GM12878 (cell line): ENCODE results near the gene TRIM71. TPM values are rescaled to one million over a fixed set of nuclear protein-coding genes. Genes with fewer than 3 reads are reported as not detected.

Experiments
- ATAC-seq: fragments of 200-7000 bp; cut with Tn5 transposase; 3 replicates; pipeline ENCODE4 v1.9.1; 2020; ENCODE audit warnings: mild to moderate bottlenecking, moderate library complexity
- BruUV-seq: library from RNA; stranded (reverse); fragments of 400-500 nt; replicated peaks from 2 replicates; lab custom pipeline; 2021; lab: Mats Ljungman, UMichigan
- CTCF ChIA-PET: fragments of 300-600 bp; sonication (Branson Sonifier 250); formaldehyde crosslinking; extraction: SDS; loops from one replicate; lab custom pipeline; 2021; ENCODE audit warnings: inconsistent platforms; lab: Yijun Ruan, JAX
- POLR2A ChIA-PET: fragments of 350-600 bp; formaldehyde crosslinking; extraction: SDS; loops from one replicate; lab custom pipeline; 2021; ENCODE audit warnings: inconsistent platforms; lab: Charles Lee
- RAD21 ChIA-PET: fragments of 300-600 bp; sonication (Branson Sonifier 250); formaldehyde crosslinking; loops from one replicate; lab custom pipeline; 2023; ENCODE audit warnings: antibody characterized with exemption; ENCODE audit not compliant: unreplicated experiment; lab: Charles Lee
- SMC1A ChIA-PET: fragments of 300-600 bp; sonication (Branson Sonifier 250); formaldehyde crosslinking; loops from one replicate; lab custom pipeline; 2023; ENCODE audit not compliant: unreplicated experiment, uncharacterized antibody; lab: Charles Lee
- DNase-seq: peaks from one replicate; pipeline ENCODE4 v3.0.0-alpha.2; 2011; ENCODE audit warnings: low read depth, low spot score
- FAIRE-seq: peaks from 3 replicates; lab custom pipeline; 2011; peaks lifted over from hg19 to GRCh38; lab: Jason Lieb, UNC
- H2AFZ ChIP-seq: 2 replicates; pipeline ENCODE4 v1.6.0; 2011; ENCODE audit warnings: low read depth, low read length, control low read depth; ENCODE audit not compliant: control insufficient read depth
- H3K27ac ChIP-seq: 2 replicates; pipeline ENCODE4 v1.5.1; 2011; ENCODE audit warnings: control low read depth; ENCODE audit not compliant: control insufficient read depth, insufficient read depth
- H3K27me3 ChIP-seq, 2 experiments: replicated peaks in 1 of 2; 2 replicates each; pipeline versions ENCODE4 v1.6.0 to v1.6.1; 2011; ENCODE audit warnings: low read length in 1 of 2; ENCODE audit not compliant: control insufficient read depth in 2 of 2, insufficient read depth in 2 of 2
- H3K36me3 ChIP-seq, 2 experiments: 2 replicates each; pipeline ENCODE4 v1.5.1; 2011; ENCODE audit warnings: low read length in 1 of 2; ENCODE audit not compliant: control insufficient read depth in 2 of 2, insufficient read depth in 2 of 2
- H3K4me1 ChIP-seq: 2 replicates; pipeline ENCODE4 v1.6.1; 2011; ENCODE audit warnings: mild to moderate bottlenecking, low read length, moderate library complexity, mixed read lengths; ENCODE audit not compliant: control insufficient read depth, insufficient read depth
- H3K4me2 ChIP-seq: 2 replicates; pipeline ENCODE4 v1.6.0; 2011; ENCODE audit warnings: control low read depth; ENCODE audit not compliant: control insufficient read depth, insufficient read depth
- H3K4me3 ChIP-seq: fragments of 200-600 bp; sonication (generic); 2 replicates; pipeline ENCODE4 v1.5.1; 2016
- H3K79me2 ChIP-seq: 2 replicates; pipeline ENCODE4 v1.6.0; 2011; ENCODE audit warnings: low read length; ENCODE audit not compliant: control insufficient read depth, insufficient read depth
- H3K9ac ChIP-seq: 2 replicates; pipeline ENCODE4 v1.8.0; 2011; ENCODE audit warnings: low read length, control low read depth, mixed read lengths; ENCODE audit not compliant: control insufficient read depth, insufficient read depth
- H3K9me3 ChIP-seq: replicated peaks from 3 replicates; pipeline ENCODE4 v1.5.1; 2011; ENCODE audit warnings: mild to moderate bottlenecking, low read length; ENCODE audit not compliant: control insufficient read depth, insufficient read depth
- H4K20me1 ChIP-seq: 2 replicates; pipeline ENCODE4 v1.6.0; 2011; ENCODE audit not compliant: control insufficient read depth, insufficient read depth
- CBX3 ChIP-seq: fragments of 200-600 bp; sonication (generic); IDR thresholded peaks from 2 replicates; pipeline ENCODE4 v1.6.1; 2016; ENCODE audit warnings: low read depth, borderline replicate concordance
- EED ChIP-seq: sonication (generic); IDR thresholded peaks from 2 replicates; pipeline ENCODE4 v1.6.1; 2016; ENCODE audit warnings: antibody characterized with exemption, low read depth
- GABPA ChIP-seq: IDR thresholded peaks from 2 replicates; pipeline ENCODE4 v1.6.1; 2014; ENCODE audit warnings: antibody characterized with exemption, low read depth, mild to moderate bottlenecking, inconsistent platforms
- HDGF ChIP-seq: fragments of 450-650 bp; IDR thresholded peaks from 2 replicates; pipeline ENCODE4 v1.6.1; 2016; ENCODE audit warnings: antibody characterized with exemption
- MTA3 ChIP-seq: IDR thresholded peaks from 2 replicates; pipeline ENCODE4 v1.6.1; 2012; ENCODE audit warnings: low read length, inconsistent platforms, borderline replicate concordance
- NFYA ChIP-seq: IDR thresholded peaks from 2 replicates; pipeline ENCODE4 v1.6.1; 2011; ENCODE audit warnings: low read depth, mild to moderate bottlenecking, low read length, improper control_type of control experiment, borderline replicate concordance
- STAT3 ChIP-seq: IDR thresholded peaks from 2 replicates; pipeline ENCODE4 v1.6.1; 2011; ENCODE audit warnings: low read depth, low read length, improper control_type of control experiment
- WGBS: methylation state at CpG from one replicate; pipeline ENCODE4 v1.1.6; 2016; ENCODE audit warnings: low lambda C conversion rate; ENCODE audit not compliant: insufficient replicate concordance, insufficient coverage; ENCODE audit errors: missing lambda C conversion rate; 5-methylcytosine and 5-hydroxymethylcytosine counted together
- in situ Hi-C: fragments of 300-500 bp; cut with MboI; formaldehyde crosslinking; loops from 9 replicates; pipeline ENCODE4 v1.14.3; 2018; ENCODE audit warnings: mixed read lengths
- intact Hi-C: fragments of 100-400 bp; cut with micrococcal nuclease; formaldehyde crosslinking; loops from one replicate; pipeline ENCODE4 v1.14.2; 2022; ENCODE audit not compliant: unreplicated experiment
- polyA plus RNA-seq, 11 experiments: library from polyadenylated mRNA; depleted of rRNA in 4 of 11; unstranded in 6 of 11; stranded (reverse) in 5 of 11; fragments of >200 nt; fragmentation: Nextera tagmentation in 4 of 11; fragmentation: Illumina TruSeq in 1 of 11; extraction: Ambion mirVana in 4 of 11; extraction: Trizol in 1 of 11; gene quantifications; 1 replicate in 1 of 11; 2 replicates in 10 of 11; pipeline versions ENCODE4 v1.2.1 to v1.2.3, GENCODE V29; 2011 to 2016; ENCODE audit warnings: inconsistent platforms in 2 of 11, missing spikeins in 2 of 11, low read depth in 1 of 11
- total RNA-seq, 4 experiments: library from RNA; depleted of rRNA in 3 of 4; stranded (reverse); fragments of >200 nt in 3 of 4; fragmentation: Illumina TruSeq in 1 of 4; extraction: Trizol in 1 of 4; gene quantifications; 2 replicates each; pipeline versions ENCODE4 v1.2.1 to v1.2.3, GENCODE V29; 2013 to 2021
- TF ChIP-seq, protein P1 (sequence below): IDR thresholded peaks from 2 replicates; pipeline ENCODE4 v1.6.1; 2011; ENCODE audit warnings: low read depth, mild to moderate bottlenecking, low read length, moderate library complexity, borderline replicate concordance; ENCODE audit errors: extremely low read depth
- TF ChIP-seq, protein P2 (sequence below): IDR thresholded peaks from 2 replicates; pipeline ENCODE4 v1.6.1; 2012; ENCODE audit warnings: low read depth, low read length, improper control_type of control experiment
- TF ChIP-seq, protein P3 (sequence below): fragments of 450-650 bp; formaldehyde crosslinking; IDR thresholded peaks from 2 replicates; pipeline ENCODE4 v1.4.0; 2022; ENCODE audit warnings: mild to moderate bottlenecking, moderate library complexity

TRIM71 gene
- total and polyA plus RNA-seq, 10 of the 15 experiments (the other 5 are each of a cell fraction or from before 2014, with no cell fraction given): 0.02 to 1.8 (median 0.16) TPM

DNA sequence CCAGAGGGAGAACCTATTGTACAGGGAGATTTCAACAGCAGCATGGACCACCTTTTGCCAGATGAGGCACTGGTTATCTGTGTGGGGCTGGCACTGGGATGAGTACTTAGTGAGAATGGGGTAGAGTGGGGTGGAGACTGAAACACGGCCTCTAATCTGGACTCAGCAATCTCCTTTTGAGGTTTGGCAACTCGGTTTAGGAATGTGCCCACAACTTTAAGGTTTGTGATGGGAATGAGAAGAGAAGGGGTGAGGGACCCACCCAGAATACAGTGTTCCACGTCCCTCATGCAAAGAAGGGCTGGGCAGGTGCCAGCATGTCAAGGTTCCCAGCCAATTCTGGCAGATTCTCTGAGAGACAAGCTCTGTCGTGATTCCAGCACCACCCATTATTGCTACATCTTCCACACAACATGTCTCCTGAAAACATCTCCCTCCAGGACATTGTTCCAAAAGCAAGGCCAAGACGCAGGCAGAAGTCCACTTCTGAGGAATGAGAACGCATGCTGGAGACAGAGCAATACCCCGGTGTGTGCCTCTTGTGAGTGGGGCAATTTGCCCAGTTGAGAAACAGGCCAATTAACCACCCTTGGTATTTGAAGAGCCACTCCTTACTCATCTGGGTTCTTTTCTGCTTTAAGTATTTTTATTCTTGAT lies 96.1 kb downstream of the TRIM71 start:
- Histone ChIP-seq H3K9me3 (no peaks in the 10 kb centered on the region; the same call in 1 of the 3 replicates), H3K4me3 (no peak overlapping the region), H4K20me1 (no peaks in the 10 kb centered on the region), H3K9ac (no peak overlapping the region), H2AFZ (no peak overlapping the region), H3K79me2 (no peaks in the 10 kb centered on the region), H3K27ac (no peak overlapping the region), H3K36me3 (no peaks in the 10 kb centered on the region), H3K27me3 (no peaks in the 10 kb centered on the region), H3K4me2 (no peak overlapping the region), H3K4me1 (no peaks in the 10 kb centered on the region)
- POLR2A ChIA-PET: no interaction called here
- 61% methylated on average over 7 of the region's 7 CpGs for WGBS
- SMC1A ChIA-PET: no interaction called here
- FAIRE-seq (no peak), ATAC-seq (no peak), DNase-seq (no peak)
- intact Hi-C loops (no loop called here), in situ Hi-C loops (no loop called here)
- no TSS peak for BruUV-seq
- CTCF ChIA-PET: no interaction called here
- TF ChIP-seq STAT3: no peak
- TF ChIP-seq, protein P1, sequence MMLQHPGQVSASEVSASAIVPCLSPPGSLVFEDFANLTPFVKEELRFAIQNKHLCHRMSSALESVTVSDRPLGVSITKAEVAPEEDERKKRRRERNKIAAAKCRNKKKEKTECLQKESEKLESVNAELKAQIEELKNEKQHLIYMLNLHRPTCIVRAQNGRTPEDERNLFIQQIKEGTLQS: no peak
- RAD21 ChIA-PET: interaction anchor here (0.6 kb wide), 1 partner anchor 520 kb away, joined by 5 read pairs; no protein-coding TSS in a partner anchor

DNA sequence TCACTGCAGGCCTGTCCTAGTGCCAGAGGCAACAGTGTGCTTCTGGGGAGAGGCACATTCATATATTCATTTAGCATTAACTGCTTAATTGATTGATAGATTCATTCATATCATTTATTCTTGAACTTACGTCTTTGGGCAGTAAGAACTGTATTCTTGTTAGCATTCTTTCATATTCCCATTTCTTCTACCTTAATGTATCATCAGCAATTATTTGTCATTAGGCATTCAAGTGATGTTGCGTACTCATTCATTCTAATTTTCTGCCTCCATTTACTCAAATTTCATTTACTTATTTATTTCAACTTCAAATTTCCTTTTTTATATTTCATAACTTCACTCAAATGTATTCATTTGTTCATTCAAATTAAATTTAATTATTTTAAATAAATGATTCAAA lies 102.1 kb downstream of the TRIM71 start:
- no peak for DNase-seq
- ChIA-PET POLR2A (no interaction called here), RAD21 (no interaction called here), CTCF (no interaction called here), SMC1A (no interaction called here)
- no peak overlapping the region for H3K4me3 ChIP-seq
- in situ Hi-C loops (no loop called here), intact Hi-C loops (no loop called here)
- H3K9me3 ChIP-seq: no peaks in the 10 kb centered on the region; the same call in 1 of the 3 replicates
- ATAC-seq: no peak
- H3K4me2 ChIP-seq: no peak overlapping the region
- H3K4me1 ChIP-seq: no peaks in the 10 kb centered on the region
- 60% methylated on average over 2 of the region's 2 CpGs for WGBS
- no peak overlapping the region for H3K27ac ChIP-seq
- BruUV-seq: no TSS peak
- H3K79me2 ChIP-seq: no peaks in the 10 kb centered on the region
- no peak for FAIRE-seq
- H3K9ac ChIP-seq: no peak overlapping the region
- no peaks in the 10 kb centered on the region for H3K36me3 ChIP-seq
- H4K20me1 ChIP-seq: no peaks in the 10 kb centered on the region
- H2AFZ ChIP-seq: no peak overlapping the region
- no peaks in the 10 kb centered on the region for H3K27me3 ChIP-seq
- TF ChIP-seq CBX3 (no peak), NFYA (no peak), MTA3 (no peak), GABPA (no peak), HDGF (no peak), EED (no peak)
- TF ChIP-seq, protein P2, sequence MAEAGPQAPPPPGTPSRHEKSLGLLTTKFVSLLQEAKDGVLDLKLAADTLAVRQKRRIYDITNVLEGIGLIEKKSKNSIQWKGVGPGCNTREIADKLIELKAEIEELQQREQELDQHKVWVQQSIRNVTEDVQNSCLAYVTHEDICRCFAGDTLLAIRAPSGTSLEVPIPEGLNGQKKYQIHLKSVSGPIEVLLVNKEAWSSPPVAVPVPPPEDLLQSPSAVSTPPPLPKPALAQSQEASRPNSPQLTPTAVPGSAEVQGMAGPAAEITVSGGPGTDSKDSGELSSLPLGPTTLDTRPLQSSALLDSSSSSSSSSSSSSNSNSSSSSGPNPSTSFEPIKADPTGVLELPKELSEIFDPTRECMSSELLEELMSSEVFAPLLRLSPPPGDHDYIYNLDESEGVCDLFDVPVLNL: no peak
- TF ChIP-seq, protein P3, sequence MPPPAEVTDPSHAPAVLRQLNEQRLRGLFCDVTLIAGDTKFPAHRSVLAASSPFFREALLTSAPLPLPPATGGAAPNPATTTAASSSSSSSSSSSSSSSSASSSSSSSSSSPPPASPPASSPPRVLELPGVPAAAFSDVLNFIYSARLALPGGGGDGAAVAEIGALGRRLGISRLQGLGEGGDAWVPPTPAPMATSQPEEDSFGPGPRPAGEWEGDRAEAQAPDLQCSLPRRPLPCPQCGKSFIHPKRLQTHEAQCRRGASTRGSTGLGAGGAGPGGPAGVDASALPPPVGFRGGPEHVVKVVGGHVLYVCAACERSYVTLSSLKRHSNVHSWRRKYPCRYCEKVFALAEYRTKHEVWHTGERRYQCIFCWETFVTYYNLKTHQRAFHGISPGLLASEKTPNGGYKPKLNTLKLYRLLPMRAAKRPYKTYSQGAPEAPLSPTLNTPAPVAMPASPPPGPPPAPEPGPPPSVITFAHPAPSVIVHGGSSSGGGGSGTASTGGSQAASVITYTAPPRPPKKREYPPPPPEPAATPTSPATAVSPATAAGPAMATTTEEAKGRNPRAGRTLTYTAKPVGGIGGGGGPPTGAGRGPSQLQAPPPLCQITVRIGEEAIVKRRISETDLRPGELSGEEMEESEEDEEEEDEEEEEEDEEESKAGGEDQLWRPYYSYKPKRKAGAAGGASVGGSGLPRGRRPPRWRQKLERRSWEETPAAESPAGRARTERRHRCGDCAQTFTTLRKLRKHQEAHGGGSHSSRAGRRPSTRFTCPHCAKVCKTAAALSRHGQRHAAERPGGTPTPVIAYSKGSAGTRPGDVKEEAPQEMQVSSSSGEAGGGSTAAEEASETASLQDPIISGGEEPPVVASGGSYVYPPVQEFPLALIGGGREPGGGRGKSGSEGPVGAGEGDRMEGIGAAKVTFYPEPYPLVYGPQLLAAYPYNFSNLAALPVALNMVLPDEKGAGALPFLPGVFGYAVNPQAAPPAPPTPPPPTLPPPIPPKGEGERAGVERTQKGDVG: no peak
